ENCODE data around the gene RTKN.
"Not testable (repeated sequence)": the region's sequence is repeated elsewhere in the genome, so short reads cannot be mapped to it uniquely, and the experiment has no call there.

RTKN gene, protein sequence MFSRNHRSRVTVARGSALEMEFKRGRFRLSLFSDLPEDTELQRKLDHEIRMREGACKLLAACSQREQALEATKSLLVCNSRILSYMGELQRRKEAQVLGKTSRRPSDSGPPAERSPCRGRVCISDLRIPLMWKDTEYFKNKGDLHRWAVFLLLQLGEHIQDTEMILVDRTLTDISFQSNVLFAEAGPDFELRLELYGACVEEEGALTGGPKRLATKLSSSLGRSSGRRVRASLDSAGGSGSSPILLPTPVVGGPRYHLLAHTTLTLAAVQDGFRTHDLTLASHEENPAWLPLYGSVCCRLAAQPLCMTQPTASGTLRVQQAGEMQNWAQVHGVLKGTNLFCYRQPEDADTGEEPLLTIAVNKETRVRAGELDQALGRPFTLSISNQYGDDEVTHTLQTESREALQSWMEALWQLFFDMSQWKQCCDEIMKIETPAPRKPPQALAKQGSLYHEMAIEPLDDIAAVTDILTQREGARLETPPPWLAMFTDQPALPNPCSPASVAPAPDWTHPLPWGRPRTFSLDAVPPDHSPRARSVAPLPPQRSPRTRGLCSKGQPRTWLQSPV

DNA sequence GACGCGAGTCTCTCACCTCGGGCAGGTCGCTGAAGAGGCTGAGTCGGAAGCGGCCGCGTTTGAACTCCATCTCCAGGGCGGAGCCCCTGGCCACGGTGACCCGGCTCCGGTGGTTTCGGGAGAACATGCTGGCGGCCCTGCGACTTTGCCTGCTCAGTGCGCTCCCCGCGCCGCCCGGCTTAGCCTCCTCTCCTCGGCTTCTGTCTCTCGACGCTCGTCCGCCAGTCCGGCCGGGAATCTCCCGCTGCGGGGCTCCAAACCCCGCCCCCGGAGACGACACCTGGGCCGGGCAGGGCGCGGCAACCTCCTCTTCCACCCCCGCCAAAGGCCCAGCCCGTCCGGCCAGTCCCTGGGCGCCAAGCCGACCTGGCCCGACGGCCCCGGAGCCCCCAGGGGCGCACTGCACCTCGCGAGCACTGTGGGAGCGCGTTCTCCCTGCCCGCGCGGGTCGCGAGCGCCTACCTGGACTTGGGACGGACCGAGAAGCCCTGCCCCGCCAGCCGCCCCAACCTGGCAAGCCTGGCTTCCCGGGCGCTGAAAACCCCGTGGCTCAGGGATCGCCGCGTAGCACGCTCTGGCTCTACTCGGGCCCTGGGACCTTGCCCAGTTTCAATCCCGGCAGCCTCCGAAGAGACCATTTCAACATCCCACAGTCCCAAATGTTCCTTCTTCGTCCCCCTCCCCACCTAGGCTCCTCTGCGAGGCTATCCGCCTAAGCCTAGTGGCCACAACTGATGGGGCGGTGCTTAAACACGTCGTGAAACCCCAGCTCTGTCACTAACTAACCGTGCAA, at the start of gene RTKN:
RTKN (minus strand) TSS at position 248 of the 793 bp plus-strand sequence; CDS start at position 127, 121 bp downstream.
- DNase-seq = no peak

DNA sequence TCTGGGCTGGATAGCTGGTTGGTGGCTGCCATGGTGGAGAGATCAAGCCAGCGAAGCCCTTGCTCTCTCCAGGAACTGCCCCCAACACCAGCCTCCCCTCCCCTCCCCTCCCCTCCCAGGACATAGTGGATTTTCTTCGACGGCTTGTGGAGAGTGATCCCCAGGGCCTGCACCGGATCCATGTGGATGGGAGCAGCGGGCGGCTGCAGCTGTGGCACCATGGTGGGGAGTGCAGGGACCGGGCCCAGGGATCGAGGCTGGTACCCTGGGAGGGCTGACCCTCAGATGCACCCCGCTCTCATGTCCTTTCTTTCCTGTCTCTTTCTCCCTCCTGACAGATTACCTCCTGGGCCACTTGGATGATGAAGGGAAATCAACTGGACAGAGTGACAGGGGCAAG, 48.2 kb upstream of the RTKN start:
- no peak for DNase-seq

DNA sequence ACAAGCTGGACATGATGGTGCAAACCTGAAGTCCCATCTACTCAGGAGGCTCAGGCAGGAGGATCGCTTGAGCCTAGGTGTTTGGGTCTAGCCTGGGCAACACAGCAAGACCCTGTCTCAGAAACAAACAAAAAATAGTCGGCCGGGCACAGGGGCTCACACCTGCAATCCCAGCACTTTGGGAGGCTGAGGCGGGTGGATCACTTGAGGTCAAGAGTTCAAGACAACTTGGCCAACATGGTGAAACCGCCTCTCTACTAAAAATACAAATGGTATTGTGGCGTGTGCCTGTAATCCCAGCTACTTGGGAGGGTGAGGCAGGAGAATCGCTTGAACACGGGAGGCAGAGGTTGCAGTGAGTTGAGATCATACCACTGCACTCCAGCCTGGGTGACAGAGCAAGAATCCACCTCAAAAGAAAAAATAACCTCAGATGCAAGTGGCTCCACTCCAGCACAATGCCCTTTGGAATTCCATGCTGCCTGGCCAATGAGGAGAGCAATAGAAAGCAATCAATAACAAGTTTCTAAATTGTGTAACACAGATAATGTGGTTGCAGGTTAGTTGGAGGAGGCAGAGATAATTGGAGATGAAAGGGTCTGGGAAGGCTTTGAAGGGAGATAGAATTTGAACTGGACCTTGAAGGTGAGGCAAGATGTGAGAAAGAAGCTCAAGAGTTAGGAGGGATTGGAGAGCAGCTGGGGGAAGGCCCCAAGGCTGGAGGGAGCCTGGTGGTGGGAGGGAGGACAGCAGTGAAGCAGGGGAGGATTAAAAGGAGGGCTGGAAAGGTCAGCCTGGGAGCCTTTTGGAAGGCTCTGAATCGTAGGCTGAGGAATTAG, 47.1 kb upstream of the RTKN start:
- no peak for DNase-seq

DNA sequence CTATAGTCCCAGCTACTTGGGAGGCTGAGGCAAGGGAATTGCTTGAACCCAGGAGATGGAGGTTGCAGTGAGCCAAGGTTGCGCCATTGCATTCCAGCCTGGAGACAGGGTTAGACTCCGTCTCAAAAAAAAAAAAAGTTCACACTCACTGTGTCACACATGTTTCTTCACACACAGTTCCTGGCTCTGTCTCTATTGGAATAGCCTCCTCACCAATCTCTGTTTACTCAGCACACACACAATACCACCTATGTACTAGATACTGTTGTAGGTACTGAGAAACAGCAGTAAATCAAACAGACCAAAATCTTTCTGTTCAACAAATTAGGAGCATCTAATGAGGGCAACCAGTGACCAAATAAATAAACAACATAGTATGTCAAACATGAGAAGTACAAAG, 44.4 kb upstream of the RTKN start:
- no peak for DNase-seq

DNA sequence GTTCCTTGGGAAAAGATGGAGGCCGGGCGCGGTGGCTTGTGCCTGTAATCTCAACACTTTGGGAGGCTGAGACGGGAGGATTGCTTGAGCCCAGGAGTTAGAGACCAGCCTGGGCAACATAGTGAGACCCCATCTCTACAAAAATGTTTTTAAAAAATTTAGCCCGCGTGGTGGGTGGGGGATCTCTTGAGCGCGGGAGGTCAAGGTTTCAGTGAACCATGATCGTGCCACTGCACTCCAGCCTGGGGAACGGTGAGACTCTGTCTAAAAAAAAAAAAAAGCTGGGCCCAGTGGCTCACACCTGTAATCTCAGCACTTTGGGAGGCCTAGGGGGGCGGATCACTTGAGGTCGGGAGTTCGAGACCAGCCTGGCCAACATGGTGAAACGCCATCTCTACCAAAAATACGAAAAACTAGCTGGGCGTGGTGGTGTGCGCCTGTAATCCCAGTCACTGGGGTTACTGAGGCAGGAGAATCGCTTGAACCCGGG, 42.0 kb upstream of the RTKN start:
- not testable (repeated sequence) for DNase-seq

DNA sequence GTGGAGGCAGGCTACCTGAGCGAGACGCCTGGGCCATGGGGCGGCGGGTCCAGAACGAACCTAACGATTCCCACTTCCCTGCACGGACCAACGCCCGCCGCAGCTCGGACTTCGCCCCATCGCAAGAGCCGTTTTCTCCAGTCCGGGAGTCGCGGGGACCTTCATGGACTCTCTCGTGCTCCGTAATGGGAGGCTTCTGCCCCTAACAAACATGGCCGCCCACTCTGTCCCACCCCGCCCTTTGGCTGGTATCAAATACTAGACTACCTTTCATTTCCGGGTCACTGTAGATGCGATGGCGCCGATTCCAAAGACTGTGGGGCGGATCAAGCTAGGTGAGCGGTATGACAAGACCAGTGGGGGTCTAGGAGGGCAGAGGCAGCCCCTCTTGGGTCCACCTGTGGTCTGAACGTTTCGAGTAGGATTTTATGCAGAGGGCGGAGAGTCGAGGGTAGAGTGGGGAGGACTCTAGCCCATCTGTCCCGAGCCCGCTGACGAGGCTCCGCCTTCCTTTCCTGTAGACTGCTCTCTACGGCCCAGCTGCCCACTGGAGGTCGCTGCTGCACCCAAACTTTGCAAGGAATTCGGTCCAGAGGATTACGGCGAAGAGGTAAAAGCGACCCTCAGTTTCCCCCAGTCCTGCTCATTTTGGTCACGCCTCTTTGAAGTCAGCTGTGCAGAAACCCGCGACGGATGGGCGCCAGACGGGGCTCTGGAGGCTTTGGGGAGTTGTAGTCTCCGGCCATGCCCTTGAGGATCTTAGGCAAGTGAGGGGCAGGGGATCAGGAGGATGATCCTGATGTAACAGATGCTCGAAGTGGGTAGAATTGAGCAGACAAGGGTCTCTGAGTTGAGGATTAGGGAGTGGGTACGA, 41.3 kb upstream of the RTKN start, which contains the start of the genes CCDC142 and TTC31:
CCDC142 (minus strand) TSS at position 198 of the 874 bp plus-strand sequence; CDS start at position 37, 161 bp downstream.
TTC31 (plus strand) TSS at position 281 of the 874 bp plus-strand sequence; CDS start at position 296, 15 bp downstream.
- DNase-seq = peak; percentile 87

DNA sequence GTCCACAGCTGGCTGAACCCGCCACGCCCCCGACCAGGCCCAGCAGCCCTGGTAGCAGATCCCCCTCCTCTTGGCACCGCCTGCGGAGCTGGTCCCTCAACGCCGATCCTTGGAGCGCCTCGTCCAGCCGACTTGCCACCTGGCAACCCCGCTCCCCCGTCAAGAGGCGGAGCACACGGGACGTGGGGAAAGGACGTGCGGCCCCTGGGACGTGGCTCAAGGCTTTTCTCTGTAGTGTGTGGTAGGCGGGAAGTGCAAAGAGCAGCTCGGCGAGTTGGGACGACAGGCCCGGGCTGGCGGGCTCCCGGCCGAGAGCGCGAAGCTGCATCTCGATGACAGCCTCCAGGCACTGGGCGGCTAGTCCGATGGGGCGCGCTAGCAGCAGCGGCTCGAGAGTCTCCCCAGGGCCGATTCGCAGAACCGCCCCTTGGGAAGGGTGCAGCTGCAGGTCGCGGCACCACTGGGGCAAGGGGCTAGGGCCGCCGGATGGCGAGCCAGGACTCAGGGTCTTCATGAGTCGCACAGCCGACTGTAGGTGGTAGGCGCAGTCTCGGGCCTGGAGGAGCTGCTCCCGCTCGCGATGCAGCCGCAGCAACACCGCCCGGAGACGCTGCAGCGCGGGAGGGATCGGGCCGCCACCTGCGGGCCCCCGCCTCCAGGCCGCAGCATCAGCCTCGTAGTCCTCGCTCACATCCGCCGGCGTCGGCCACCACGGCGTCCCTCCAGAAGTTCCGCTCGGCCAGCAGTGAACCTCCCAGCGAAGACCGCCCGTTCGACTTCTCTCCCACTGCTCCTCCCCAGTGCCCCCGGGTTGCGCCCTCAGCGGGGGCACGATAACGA, 40.4 kb upstream of the RTKN start:
- no peak for DNase-seq

DNA sequence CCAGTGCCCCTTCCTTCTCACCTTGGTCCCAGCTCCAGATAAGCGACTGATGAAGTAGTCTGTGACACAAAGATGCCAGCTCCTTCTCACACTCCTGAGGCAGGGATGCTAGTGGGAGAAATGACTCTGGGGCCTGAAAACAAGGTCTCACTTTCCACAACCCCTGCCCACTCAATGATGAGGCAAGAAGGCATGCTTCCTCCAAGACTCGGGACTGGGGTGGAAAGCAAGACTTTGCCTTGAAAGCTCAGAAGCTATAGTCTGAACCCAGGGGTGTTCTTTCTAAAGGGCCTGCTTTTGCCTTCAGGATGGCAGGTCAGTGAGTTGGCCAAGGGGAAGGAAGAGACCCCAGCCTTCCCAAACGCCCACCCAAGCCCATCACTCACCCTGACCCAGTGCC, 39.7 kb upstream of the RTKN start:
- DNase-seq = no peak

DNA sequence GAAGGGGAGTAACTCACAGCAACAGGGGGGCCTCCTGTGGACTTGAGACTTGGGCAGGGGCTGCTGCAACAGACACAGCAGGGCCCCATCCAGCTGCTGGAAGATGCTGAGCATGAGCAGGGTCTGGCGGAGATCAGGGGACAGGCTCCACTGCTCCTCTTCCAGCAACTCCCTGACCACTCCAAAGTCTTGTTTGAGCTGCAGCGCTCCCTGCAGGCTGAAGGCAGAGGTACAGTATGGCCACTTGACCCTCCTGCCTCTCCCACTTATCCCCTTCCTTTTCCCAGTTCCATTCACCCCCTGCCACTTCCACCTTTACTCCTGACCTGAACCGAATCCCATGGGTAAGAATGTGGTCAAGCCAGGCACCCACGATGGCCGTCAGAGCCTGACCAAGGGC, 33.2 kb upstream of the RTKN start:
- no peak for DNase-seq

DNA sequence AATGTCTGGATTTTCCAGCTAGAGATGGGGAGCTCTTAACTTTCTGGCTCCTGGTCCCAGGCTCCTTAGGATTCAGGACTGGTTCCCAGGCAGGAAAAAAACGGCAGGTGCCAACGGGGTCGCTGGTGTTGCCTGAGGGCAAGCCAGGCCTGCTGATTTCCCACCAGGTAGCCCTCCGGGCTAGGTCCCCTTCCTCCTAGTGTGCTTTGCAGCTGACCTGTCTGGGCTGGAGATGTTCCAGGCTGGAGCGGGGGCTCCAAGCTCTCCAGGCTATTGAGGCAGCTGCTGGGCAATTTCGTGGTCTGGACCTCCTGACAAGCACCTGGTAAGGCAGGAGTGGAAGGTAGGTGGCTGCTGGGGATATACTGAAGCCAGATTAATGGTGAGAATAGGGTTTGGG, 32.7 kb upstream of the RTKN start:
- DNase-seq = no peak

DNA sequence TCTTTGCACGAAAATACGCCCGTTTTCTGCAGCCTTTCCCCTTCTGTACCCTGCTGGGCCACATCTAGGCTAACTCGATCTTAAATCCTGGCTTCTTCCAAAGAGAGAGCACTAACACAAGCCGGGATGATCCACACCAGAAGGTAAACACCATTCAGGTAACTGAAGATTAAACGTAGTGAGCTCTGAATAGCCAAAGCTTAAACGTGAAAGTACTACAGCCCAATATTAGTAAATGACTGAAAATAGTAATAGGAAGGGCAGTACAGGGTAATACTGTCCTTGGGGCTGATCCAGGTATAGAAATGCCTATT, 31.2 kb upstream of the RTKN start:
- DNase-seq = no peak

DNA sequence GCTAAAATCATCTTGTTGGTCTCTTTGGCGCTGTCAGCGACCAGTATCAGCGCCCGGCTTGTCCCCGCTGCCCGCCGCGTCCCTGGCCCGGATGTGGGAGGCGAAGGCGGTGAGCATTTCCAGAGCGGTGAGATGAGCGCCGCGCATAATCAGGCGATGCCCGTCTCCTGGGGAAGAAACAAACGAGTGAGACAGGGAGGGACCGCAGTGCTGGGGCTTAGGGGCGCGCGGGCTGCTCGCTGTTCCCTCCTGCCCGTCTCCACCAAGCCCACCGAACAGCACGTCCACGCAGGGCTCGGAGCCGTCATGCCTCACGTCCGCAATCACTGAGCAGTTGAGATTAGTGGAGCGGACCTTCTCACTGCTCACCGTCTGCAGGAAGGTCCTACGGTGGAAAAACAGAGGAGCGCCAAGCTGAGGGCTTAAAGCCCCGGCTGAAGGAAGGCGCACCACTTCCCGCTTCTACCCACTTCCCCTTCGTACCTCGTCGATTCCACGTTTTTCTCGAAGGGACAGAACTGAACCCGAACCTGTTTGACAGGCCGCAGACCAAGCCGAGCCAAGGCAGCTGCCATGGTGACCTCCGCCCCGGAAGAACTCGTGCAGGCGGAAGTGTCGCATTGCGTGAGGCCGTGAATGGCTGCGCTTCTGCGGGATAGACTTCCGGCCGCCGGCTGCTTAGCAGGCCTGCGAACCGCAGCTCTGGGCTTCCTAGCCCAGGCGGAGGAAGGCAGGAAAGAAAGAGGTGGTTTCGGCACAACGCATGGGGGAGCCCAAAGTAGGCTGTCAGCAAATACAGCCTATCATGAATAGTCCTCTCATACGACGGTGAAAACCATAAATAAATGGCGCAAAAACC, 30.6 kb upstream of the RTKN start, which contains the start of gene MRPL53:
MRPL53 (minus strand) TSS at position 595 of the 859 bp plus-strand sequence; CDS start at position 575, 20 bp downstream.
- peak; percentile 93 for DNase-seq

DNA sequence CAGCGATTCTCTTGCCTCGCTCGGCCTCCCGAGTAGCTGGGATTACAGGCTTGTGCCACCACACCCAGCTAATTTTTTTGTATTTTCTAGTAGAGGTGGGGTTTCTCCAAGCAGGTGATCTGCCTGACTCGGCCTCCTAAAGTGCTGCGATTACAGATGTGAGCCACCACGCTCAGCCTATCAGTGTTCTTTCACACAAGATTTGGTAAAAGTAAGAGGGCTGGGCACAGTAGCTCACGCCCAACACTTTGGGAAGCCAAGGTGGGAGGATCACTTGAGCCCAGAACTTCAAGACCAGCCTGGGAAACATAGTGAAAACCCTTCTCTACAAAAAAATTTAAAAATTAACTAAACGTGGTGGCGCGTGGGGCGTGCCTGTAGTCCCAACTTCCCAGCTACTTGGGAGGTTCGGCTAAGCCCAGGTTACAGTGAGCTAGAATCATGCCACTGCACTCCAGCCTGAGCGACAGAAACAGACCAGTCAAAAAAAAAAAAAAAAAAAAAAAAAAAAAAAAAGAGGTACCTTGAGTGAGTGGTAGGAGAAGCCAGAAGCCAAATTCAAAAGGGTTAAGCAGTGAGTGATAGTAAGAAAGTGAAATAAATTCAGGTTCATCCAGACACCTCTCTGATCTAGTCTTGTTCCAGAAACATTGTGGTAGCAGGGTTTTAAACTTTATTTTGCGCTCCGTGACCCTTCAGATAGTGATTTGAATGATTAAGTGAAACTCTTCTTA, 29.8 kb upstream of the RTKN start:
- no peak for DNase-seq

DNA sequence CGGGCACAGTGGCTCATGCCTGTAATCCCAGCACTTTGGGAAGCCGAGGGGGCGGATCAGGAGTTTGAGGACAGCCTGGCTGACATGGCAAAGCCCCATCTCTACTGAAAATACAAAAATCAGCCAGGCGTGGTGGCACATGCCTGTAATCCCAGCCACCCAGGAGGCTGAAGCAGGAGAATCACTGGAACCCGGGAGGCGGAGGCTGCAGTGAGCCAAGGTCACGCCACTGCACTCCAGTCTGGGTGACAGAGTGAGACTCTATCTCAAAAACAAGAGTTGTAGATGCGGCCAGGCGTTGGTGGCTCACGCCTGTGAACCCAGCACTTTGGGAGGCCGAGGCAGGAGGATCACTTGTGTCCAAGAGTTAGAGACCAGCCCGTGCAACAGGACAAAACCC, 29.0 kb upstream of the RTKN start:
- not testable (repeated sequence) for DNase-seq

DNA sequence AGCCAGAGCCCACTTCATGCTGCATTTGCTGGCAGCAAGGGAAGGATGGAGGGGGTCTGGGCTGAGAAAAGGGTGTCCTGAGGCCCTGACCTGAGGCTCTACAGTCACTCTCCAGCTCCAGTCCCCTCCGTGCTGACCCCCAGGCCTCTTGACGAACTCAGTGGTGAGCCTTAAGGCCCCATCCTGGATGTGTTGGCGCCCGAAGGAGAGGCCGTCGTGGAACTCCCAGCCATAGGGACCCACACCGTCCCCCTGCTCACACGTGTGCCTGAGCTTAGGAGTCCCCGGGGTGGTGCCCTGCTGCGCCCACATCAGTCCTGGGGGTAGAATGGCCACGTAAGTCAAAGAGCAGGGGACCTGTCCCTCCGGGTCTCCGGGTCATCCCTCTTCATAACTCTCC, 22.7 kb upstream of the RTKN start:
- DNase-seq = no peak

DNA sequence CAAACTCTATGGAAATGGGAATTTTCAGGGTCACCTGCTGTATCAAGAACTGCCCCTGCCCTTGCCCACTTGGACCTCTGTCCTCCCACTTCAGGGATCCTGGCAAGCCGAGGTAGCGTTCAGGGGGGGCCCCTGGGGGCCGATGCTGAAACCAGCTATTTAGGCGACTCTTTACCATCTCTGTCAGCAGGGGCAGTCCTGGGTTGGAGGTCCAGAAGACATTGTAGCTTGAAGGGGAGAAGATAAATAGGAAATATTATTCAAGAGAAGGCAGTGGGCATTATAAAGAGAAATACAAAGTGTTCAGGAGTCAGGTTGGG, 21.0 kb upstream of the RTKN start:
- DNase-seq = no peak

DNA sequence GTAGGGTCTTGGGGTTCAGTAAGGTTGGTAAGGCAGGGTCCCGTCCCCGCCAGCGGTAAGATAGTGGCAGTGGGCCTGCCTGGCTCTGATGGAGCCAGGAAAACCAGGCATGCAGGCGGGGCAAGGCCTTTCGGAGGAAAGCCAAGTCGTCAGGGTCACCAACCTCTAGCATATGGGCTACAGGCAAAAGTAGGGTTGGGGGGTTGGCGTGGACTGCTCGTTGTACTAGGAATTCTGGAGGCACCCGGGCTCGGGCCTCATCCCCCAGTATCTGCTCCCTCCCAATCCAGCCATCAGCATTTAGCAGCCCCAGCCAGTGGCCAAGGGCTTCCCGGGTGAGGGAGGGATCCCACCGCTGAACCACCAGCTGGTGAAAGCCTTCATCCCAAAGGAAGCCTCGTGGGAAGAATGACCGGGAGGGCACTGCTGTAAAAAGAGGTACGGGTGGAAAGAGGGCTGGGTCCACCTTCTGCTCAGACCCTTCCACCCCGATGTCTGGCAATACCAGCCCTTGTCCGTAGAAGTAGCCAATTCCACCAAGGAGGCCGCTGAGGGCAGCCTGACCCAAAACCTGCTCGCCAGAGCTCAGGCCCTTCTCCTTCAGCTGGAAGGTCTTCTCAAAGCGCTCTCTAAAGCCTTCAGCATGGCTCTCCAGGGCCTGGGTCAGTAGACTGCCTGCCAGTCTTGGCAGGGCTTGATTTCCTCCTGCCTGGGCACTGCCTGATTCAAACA, 20.5 kb upstream of the RTKN start:
- no peak for DNase-seq
